Kidney (tissue), 14 donors: ENCODE measurements around the gene ARL5A. TPM values are rescaled to one million over a fixed set of nuclear protein-coding genes. Genes with fewer than 3 reads are reported as not detected.
"Not testable (repeated sequence)": the region's sequence is repeated elsewhere in the genome, so short reads cannot be mapped to it uniquely, and the experiment has no call there.

Source experiments
- DNase-seq, 5 donors: peaks; one replicate each; pipeline ENCODE4 v3.0.0-alpha.2; 2013 to 2020
- FAIRE-seq: peaks from 2 replicates; lab custom pipeline; 2012; peaks lifted over from hg19 to GRCh38; lab: Jason Lieb, UNC
- H3K27ac ChIP-seq, 2 donors: one replicate each; pipeline ENCODE4 v1.7.0; 2013; ENCODE audit warnings: low read depth in 2 of 2, low read length in 2 of 2, inconsistent platforms in 1 of 2
- H3K27me3 ChIP-seq: one replicate; pipeline ENCODE4 v1.7.1; 2013; ENCODE audit warnings: low read length, inconsistent platforms; ENCODE audit not compliant: control insufficient read depth, insufficient read depth
- H3K36me3 ChIP-seq, 3 donors: one replicate each; pipeline versions ENCODE4 v1.7.0 to v1.7.1; 2013; ENCODE audit warnings: low read length in 3 of 3, control low read depth in 1 of 3, inconsistent platforms in 1 of 3; ENCODE audit not compliant: insufficient read depth in 3 of 3, control insufficient read depth in 2 of 3
- H3K4me1 ChIP-seq, 3 donors: one replicate each; pipeline versions ENCODE4 v1.7.0 to v1.7.1; 2013; ENCODE audit warnings: low read length in 3 of 3, inconsistent platforms in 1 of 3, low read depth in 1 of 3; ENCODE audit not compliant: control insufficient read depth in 2 of 3, insufficient read depth in 2 of 3
- H3K4me3 ChIP-seq, 3 donors: one replicate each; pipeline versions ENCODE4 v1.7.0 to v1.8.1; 2013; ENCODE audit warnings: low read length in 3 of 3, control low read depth in 1 of 3, inconsistent platforms in 1 of 3
- H3K9ac ChIP-seq, 3 donors: one replicate each; pipeline versions ENCODE4 v1.7.0 to v1.7.1; 2013; ENCODE audit warnings: low read length in 3 of 3, control low read depth in 1 of 3, inconsistent platforms in 1 of 3
- H3K9me3 ChIP-seq, 3 donors: one replicate each; pipeline versions ENCODE4 v1.7.0 to v1.7.1; 2013; ENCODE audit warnings: low read length in 3 of 3, control low read depth in 1 of 3, inconsistent platforms in 1 of 3; ENCODE audit not compliant: control insufficient read depth in 2 of 3, insufficient read depth in 1 of 3
- intact Hi-C: fragments of 100-400 bp; cut with DNase I; formaldehyde crosslinking; loops from one replicate; pipeline ENCODE4 v1.11.1; 2022
- polyA plus RNA-seq: library from polyadenylated mRNA; stranded (reverse); fragments of 350-450 nt; fragmentation: Illumina TruSeq; extraction: RNeasy Lipid Tissue Mini Kit (QIAGEN cat#74804); gene quantifications from one replicate; pipeline ENCODE4 v1.2.3, GENCODE V29; 2014; ENCODE audit warnings: low read depth, low replicate concordance; ENCODE audit not compliant: insufficient read depth
- total RNA-seq: library from RNA; stranded (reverse); fragmentation: NEBNext Ultra II Directional; extraction: Animal tissue kit (Norgen Biotek cat#: 25700); gene quantifications from one replicate; pipeline ENCODE4 v1.2.1, GENCODE V29; 2021
- TF ChIP-seq, protein P1 (sequence below): IDR thresholded peaks from 3 replicates; pipeline ENCODE4 v1.5.1; 2012; ENCODE audit warnings: mild to moderate bottlenecking, moderate library complexity, borderline replicate concordance; ENCODE audit not compliant: insufficient read depth; ENCODE audit errors: extremely low read depth
- donor health status: control.
- donor health status: control.
- donor health status: control.
- donor health status: control.
- donor health status: control.
- donor health status: DM: yes; HTN: yes; CAD: no.
- donor health status: Normal renal cell carcinoma (clear cell type).

ARL5A gene
- total and polyA plus RNA-seq, 2 donors from 2014 or later = 18.1 to 47.3 TPM

DNA sequence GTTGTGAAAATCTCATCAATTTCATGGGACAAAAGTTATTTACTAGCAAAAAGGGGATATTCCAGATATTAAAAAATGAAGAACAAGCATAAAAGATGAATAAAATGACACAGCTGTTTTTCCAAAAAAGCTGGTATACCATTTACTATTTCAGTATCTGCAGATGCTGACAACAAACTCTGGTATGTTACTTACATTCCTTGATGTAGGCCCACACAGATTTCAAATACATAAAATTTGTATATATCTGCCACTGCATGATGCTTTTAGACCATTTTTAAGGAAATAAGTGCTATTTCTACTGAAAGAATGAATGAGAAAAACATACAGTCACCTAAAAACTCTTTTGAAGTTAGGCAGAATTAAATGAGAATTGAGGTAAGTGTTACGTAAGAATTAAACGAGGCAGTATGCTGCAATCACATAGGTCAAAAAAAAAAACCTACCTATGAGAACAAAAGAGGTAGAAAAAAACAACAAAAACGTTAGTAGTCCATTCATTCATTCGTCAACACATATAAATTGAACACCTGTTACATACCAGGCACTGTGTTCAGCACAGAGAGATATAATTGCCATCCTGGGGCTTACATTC lies 32.5 kb downstream of the ARL5A start:
- H3K4me3 ChIP-seq = no peak overlapping the region
- H3K27ac ChIP-seq = no peak overlapping the region
- no peaks in the 10 kb centered on the region for H3K36me3 ChIP-seq
- H3K9ac ChIP-seq = no peak overlapping the region
- H3K9me3 ChIP-seq = no peaks in the 10 kb centered on the region
- DNase-seq (no peak), FAIRE-seq (no peak)
- H3K4me1 ChIP-seq = no peaks in the 10 kb centered on the region
- intact Hi-C loops = no loop called here
- no peaks in the 10 kb centered on the region for H3K27me3 ChIP-seq
- TF ChIP-seq, protein P1, sequence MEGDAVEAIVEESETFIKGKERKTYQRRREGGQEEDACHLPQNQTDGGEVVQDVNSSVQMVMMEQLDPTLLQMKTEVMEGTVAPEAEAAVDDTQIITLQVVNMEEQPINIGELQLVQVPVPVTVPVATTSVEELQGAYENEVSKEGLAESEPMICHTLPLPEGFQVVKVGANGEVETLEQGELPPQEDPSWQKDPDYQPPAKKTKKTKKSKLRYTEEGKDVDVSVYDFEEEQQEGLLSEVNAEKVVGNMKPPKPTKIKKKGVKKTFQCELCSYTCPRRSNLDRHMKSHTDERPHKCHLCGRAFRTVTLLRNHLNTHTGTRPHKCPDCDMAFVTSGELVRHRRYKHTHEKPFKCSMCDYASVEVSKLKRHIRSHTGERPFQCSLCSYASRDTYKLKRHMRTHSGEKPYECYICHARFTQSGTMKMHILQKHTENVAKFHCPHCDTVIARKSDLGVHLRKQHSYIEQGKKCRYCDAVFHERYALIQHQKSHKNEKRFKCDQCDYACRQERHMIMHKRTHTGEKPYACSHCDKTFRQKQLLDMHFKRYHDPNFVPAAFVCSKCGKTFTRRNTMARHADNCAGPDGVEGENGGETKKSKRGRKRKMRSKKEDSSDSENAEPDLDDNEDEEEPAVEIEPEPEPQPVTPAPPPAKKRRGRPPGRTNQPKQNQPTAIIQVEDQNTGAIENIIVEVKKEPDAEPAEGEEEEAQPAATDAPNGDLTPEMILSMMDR = no peak

DNA sequence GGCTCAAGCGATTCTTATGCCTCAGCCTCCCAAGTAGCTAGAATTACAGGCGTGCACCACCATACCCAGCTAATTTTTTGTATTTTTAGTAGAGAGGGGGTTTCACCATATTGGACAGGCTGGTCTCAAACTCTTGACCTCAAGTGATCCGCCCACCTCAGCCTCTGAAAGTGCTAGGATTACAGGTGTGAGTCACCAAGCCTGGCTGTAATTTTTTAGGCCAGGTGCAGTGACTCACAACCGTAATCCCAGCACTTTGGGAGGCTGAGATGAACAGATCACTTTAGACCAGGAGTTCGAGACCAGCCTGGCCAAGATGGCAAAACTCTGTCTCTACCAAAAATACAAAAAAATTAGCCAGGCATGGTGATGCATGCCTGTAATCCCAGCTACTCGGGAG lies 33.8 kb downstream of the ARL5A start:
- H3K27me3 ChIP-seq, FAIRE-seq, H3K9ac ChIP-seq, H3K4me1 ChIP-seq, DNase-seq, H3K36me3 ChIP-seq, H3K4me3 ChIP-seq, H3K9me3 ChIP-seq, H3K27ac ChIP-seq, intact Hi-C loops: not testable (repeated sequence)

DNA sequence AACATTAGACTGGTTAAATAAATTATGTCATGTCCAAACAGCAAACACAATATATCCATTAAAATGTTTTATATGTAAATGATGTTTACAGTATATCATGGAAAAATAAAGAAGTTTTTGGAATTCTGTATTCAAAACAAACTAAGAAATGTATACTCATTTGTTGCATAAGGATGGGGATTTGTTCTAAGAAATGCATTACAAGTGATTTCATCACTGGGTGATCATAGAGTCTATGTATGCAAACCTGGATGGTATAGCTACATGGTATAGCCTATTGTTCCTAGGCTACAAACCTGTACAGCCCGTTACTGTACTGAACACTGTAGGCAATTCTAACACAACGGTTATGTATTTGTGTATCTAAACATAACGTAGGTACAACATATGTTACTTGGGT lies 35.1 kb downstream of the ARL5A start:
- no peaks in the 10 kb centered on the region for H3K27me3 ChIP-seq
- no peak overlapping the region for H3K9ac ChIP-seq
- TF ChIP-seq, protein P1 = no peak
- H3K9me3 ChIP-seq = no peaks in the 10 kb centered on the region
- no peaks in the 10 kb centered on the region for H3K36me3 ChIP-seq
- intact Hi-C loops = no loop called here
- H3K4me1 ChIP-seq = no peaks in the 10 kb centered on the region
- H3K4me3 ChIP-seq = no peak overlapping the region
- DNase-seq = no peak
- no peak for FAIRE-seq
- H3K27ac ChIP-seq = no peak overlapping the region

DNA sequence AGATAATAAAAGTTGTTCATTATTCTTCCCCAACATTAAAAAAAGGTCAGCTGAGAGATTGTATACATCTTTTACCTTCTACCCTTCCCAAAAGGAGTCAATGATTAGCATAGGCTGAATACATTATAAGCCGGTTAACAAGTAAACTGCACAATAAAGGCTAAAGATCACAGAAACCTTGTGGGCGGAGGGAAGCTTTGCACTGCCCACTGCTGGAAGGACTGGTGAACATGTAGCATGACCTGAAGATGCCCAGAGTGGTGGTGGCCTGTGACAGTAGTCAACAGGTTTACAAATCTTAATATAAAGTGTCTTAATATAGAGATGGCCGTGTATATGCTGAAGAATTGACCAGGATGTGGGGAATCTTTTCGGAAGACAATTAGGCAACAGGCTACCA lies 35.6 kb downstream of the ARL5A start:
- peak in 2 of 5 donors; percentile 15 for DNase-seq
- no peaks in the 10 kb centered on the region for H3K4me1 ChIP-seq
- TF ChIP-seq, protein P1 = no peak
- no peaks in the 10 kb centered on the region for H3K9me3 ChIP-seq
- intact Hi-C loops = no loop called here
- no peak for FAIRE-seq
- H3K9ac ChIP-seq = no peak overlapping the region
- no peaks in the 10 kb centered on the region for H3K27me3 ChIP-seq
- no peak overlapping the region for H3K27ac ChIP-seq
- H3K4me3 ChIP-seq = no peak overlapping the region
- no peaks in the 10 kb centered on the region for H3K36me3 ChIP-seq
